H9 (cell line): ENCODE results near the gene GRIP2. TPM values are rescaled to one million over a fixed set of nuclear protein-coding genes. Genes with fewer than 3 reads are reported as not detected.

ENCODE experiments used
- DNase-seq: peaks from one replicate; pipeline ENCODE4 v3.0.0-alpha.2; 2017
- H2AFZ ChIP-seq: one replicate; pipeline ENCODE4 v1.6.1; 2013; ENCODE audit warnings: mild to moderate bottlenecking, low read length, control low read depth, moderate library complexity
- H2AK5ac ChIP-seq: 2 replicates; pipeline ENCODE4 v1.6.1; 2013; ENCODE audit warnings: low read length, control low read depth, mixed read lengths; ENCODE audit not compliant: insufficient read length
- H2BK120ac ChIP-seq: one replicate; pipeline ENCODE4 v1.6.1; 2013; ENCODE audit warnings: low read depth, mild to moderate bottlenecking, low read length, control low read depth, inconsistent platforms; ENCODE audit not compliant: poor library complexity, severe bottlenecking
- H2BK12ac ChIP-seq: 2 replicates; pipeline ENCODE4 v1.6.1; 2013; ENCODE audit warnings: low read length, control low read depth, mixed read lengths, low read depth; ENCODE audit not compliant: insufficient read length
- H2BK15ac ChIP-seq: 2 replicates; pipeline ENCODE4 v1.6.1; 2013; ENCODE audit warnings: low read depth, low read length, control low read depth
- H2BK20ac ChIP-seq: one replicate; pipeline ENCODE4 v1.6.1; 2013; ENCODE audit warnings: low read depth, mild to moderate bottlenecking, low read length, control low read depth, inconsistent platforms; ENCODE audit not compliant: poor library complexity, severe bottlenecking
- H2BK5ac ChIP-seq: 2 replicates; pipeline ENCODE4 v1.6.1; 2013; ENCODE audit warnings: low read length, control low read depth, mixed read lengths; ENCODE audit not compliant: insufficient read length
- H3K14ac ChIP-seq: 2 replicates; pipeline ENCODE4 v1.6.1; 2013; ENCODE audit warnings: low read length, control low read depth; ENCODE audit not compliant: insufficient read depth
- H3K18ac ChIP-seq: 2 replicates; pipeline ENCODE4 v1.6.1; 2013; ENCODE audit warnings: low read depth, mild to moderate bottlenecking, mixed read lengths, low read length, control low read depth; ENCODE audit not compliant: insufficient read length
- H3K23ac ChIP-seq: 2 replicates; pipeline ENCODE4 v1.6.1; 2013; ENCODE audit warnings: low read length, control low read depth, mixed read lengths, low read depth; ENCODE audit not compliant: insufficient read length
- H3K23me2 ChIP-seq: 2 replicates; pipeline ENCODE4 v1.6.1; 2013; ENCODE audit warnings: low read depth, mild to moderate bottlenecking, mixed read lengths, low read length, control low read depth; ENCODE audit not compliant: insufficient read length, poor library complexity, severe bottlenecking
- H3K27ac ChIP-seq: 2 replicates; pipeline ENCODE4 v1.5.1; 2013; ENCODE audit warnings: low read length, control low read depth, mixed read lengths, low read depth; ENCODE audit not compliant: insufficient read length
- H3K27me3 ChIP-seq: 2 replicates; pipeline ENCODE4 v1.6.1; 2013; ENCODE audit warnings: low read length, control low read depth, inconsistent platforms; ENCODE audit not compliant: insufficient read depth
- H3K4ac ChIP-seq: 2 replicates; pipeline ENCODE4 v1.6.1; 2013; ENCODE audit warnings: low read depth, mild to moderate bottlenecking, control low read depth, inconsistent platforms, low read length, moderate library complexity
- H3K4me1 ChIP-seq: 2 replicates; pipeline ENCODE4 v1.6.1; 2013; ENCODE audit warnings: low read length, control low read depth, inconsistent platforms; ENCODE audit not compliant: insufficient read depth
- H3K4me2 ChIP-seq: 2 replicates; pipeline ENCODE4 v1.6.1; 2013; ENCODE audit warnings: low read length, control low read depth, mixed read lengths; ENCODE audit not compliant: insufficient read length, insufficient read depth
- H3K56ac ChIP-seq: 2 replicates; pipeline ENCODE4 v1.6.1; 2013; ENCODE audit warnings: low read depth, mild to moderate bottlenecking, mixed read lengths, low read length, control low read depth; ENCODE audit not compliant: insufficient read length
- H3K79me1 ChIP-seq: 2 replicates; pipeline ENCODE4 v1.6.1; 2013; ENCODE audit warnings: low read depth, mild to moderate bottlenecking, moderate library complexity, low read length, control low read depth, inconsistent platforms; ENCODE audit not compliant: insufficient read depth, poor library complexity, severe bottlenecking
- H3K79me2 ChIP-seq: 2 replicates; pipeline ENCODE4 v1.6.1; 2013; ENCODE audit warnings: low read length, control low read depth, inconsistent platforms; ENCODE audit not compliant: insufficient read depth
- H3K9ac ChIP-seq: 2 replicates; pipeline ENCODE4 v1.6.1; 2013; ENCODE audit warnings: low read length, control low read depth, mixed read lengths; ENCODE audit not compliant: insufficient read length; ENCODE audit errors: extremely low read depth
- H3K9me3 ChIP-seq: one replicate; pipeline ENCODE4 v1.6.1; 2013; ENCODE audit warnings: low read depth, low read length, inconsistent platforms; ENCODE audit not compliant: control insufficient read depth
- H3T11ph ChIP-seq: one replicate; pipeline ENCODE4 v1.6.1; 2013; ENCODE audit warnings: mild to moderate bottlenecking, low read length, control low read depth, inconsistent platforms
- H4K20me1 ChIP-seq: one replicate; pipeline ENCODE4 v1.6.1; 2013; ENCODE audit not compliant: control insufficient read depth, insufficient read length, insufficient read depth
- H4K5ac ChIP-seq: 2 replicates; pipeline ENCODE4 v1.6.1; 2013; ENCODE audit warnings: low read depth, mild to moderate bottlenecking, mixed read lengths, low read length, control low read depth; ENCODE audit not compliant: insufficient read length
- H4K8ac ChIP-seq: replicated peaks from 2 replicates; pipeline ENCODE4 v1.6.1; 2013; ENCODE audit warnings: low read length, control low read depth, mixed read lengths, low read depth; ENCODE audit not compliant: insufficient read length
- H4K91ac ChIP-seq: 2 replicates; pipeline ENCODE4 v1.6.1; 2013; ENCODE audit warnings: low read depth, mild to moderate bottlenecking, moderate library complexity, mixed read lengths, low read length, control low read depth; ENCODE audit not compliant: insufficient read length
- H3K27ac Mint-ChIP-seq, 3 experiments: 2 replicates in 2 of 3; 3 replicates in 1 of 3; pipeline ENCODE4 v1.8.0; 2020 to 2021; ENCODE audit warnings: mixed read lengths in 3 of 3, mild to moderate bottlenecking in 1 of 3, moderate library complexity in 1 of 3
- H3K27me3 Mint-ChIP-seq: 2 replicates; pipeline ENCODE4 v1.8.0; 2021; ENCODE audit warnings: low read depth, mild to moderate bottlenecking, moderate library complexity, mixed read lengths
- H3K36me3 Mint-ChIP-seq, 3 experiments: 2 replicates in 2 of 3; 3 replicates in 1 of 3; pipeline ENCODE4 v1.8.0; 2020 to 2021; ENCODE audit warnings: low read depth in 3 of 3, mixed read lengths in 3 of 3; ENCODE audit not compliant: insufficient read depth in 1 of 3
- H3K4me1 Mint-ChIP-seq, 2 experiments: 2 replicates each; pipeline ENCODE4 v1.8.0; 2020; ENCODE audit warnings: mixed read lengths in 2 of 2
- H3K4me3 Mint-ChIP-seq, 2 experiments: 2 replicates in 1 of 2; 3 replicates in 1 of 2; pipeline ENCODE4 v1.8.0; 2020 to 2021; ENCODE audit warnings: mild to moderate bottlenecking in 2 of 2, mixed read lengths in 2 of 2, moderate library complexity in 1 of 2
- H3K9me3 Mint-ChIP-seq, 2 experiments: 2 replicates in 1 of 2; 3 replicates in 1 of 2; pipeline ENCODE4 v1.8.0; 2020; ENCODE audit warnings: mild to moderate bottlenecking in 2 of 2, mixed read lengths in 2 of 2, moderate library complexity in 1 of 2
- WGBS: extraction: QIAGEN DNeasy Blood & Tissue Kit; methylation state at CpG from one replicate; pipeline ENCODE4 v1.1.7; 2013; ENCODE audit warnings: missing lambda C conversion rate, low lambda C conversion rate, mixed read lengths; ENCODE audit not compliant: insufficient read length; ENCODE audit errors: extremely low coverage; 5-methylcytosine and 5-hydroxymethylcytosine counted together
- total RNA-seq: library from RNA; stranded (reverse); gene quantifications from 2 replicates; pipeline ENCODE4 v1.2.1, GENCODE V29; 2021
- TF ChIP-seq, protein P1 (sequence below): fragments of 200-600 bp; sonication (generic); conservative IDR thresholded peaks from 3 replicates; pipeline ENCODE4 v1.8.0; 2021; ENCODE audit warnings: antibody characterized with exemption, mild to moderate bottlenecking

The GRIP2 gene
- total RNA-seq, 1 experiment from 2014 or later = 3.1 TPM

DNA sequence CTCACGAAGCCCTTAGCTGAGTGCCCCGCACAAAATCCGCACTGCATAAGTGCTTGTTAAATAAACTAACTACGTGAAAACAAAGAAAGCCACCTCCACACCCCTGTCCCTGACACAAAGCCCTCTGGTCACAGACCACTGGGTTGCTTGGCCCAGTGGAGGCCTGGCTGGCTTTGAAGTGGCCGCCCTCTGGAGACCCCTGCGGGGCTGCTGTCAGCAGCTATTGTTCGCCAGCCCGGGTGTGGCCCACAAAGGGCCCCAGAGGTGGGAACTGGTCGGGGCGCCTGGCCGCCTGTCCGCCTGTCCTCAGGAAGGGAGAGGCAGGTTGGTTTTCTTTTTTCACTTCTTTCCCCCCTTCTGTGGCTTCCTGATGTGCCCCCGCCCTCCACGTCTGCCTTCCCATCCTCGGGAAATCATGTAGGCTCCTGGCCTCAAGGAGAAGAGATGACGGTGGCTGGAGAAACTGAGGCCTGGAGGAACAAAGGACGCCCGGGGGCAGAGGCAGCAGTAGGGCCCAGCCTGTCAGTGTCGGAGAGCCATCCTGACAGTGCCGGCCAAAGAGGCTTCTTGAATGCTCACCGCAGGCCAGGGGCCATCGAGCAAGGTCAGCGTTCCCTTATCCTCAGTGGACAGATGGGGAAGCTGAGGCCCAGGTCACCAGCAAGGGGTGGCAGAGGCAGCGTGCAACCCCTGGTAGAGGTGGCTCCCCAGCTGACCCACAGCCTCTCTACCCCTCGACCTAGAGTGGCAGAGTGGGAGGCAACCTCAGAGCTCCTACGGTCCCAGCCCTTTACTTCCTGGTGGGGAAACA is 76.6 kb downstream of the GRIP2 start:
- H2BK15ac ChIP-seq = no peak overlapping the region
- no peak overlapping the region for H3K4ac ChIP-seq
- H3K27ac ChIP-seq = no peak overlapping the region
- Mint-ChIP-seq H3K27ac (peak overlapping the region in 1 of 3 experiments; percentile 68; a peak in 2 of 7 replicates), H3K27me3 (no peaks in the 10 kb centered on the region), H3K4me1 (peaks cover 27 to 28% of the 10 kb centered on the region in 2 experiments), H3K36me3 (peaks cover 23 to 78% (median 42%) of the 10 kb centered on the region in 3 experiments; a peak in 6 of 7 replicates), H3K9me3 (no peaks in the 10 kb centered on the region), H3K4me3 (no peak overlapping the region)
- no peaks in the 10 kb centered on the region for H3K9me3 ChIP-seq
- no peak overlapping the region for H4K91ac ChIP-seq
- no peak overlapping the region for H3K56ac ChIP-seq
- no peak overlapping the region for H2BK20ac ChIP-seq
- H4K20me1 ChIP-seq = no peaks in the 10 kb centered on the region
- H4K5ac ChIP-seq = no peak overlapping the region
- H3K79me2 ChIP-seq = no peaks in the 10 kb centered on the region
- H3K27me3 ChIP-seq = no peaks in the 10 kb centered on the region
- TF ChIP-seq, protein P1, sequence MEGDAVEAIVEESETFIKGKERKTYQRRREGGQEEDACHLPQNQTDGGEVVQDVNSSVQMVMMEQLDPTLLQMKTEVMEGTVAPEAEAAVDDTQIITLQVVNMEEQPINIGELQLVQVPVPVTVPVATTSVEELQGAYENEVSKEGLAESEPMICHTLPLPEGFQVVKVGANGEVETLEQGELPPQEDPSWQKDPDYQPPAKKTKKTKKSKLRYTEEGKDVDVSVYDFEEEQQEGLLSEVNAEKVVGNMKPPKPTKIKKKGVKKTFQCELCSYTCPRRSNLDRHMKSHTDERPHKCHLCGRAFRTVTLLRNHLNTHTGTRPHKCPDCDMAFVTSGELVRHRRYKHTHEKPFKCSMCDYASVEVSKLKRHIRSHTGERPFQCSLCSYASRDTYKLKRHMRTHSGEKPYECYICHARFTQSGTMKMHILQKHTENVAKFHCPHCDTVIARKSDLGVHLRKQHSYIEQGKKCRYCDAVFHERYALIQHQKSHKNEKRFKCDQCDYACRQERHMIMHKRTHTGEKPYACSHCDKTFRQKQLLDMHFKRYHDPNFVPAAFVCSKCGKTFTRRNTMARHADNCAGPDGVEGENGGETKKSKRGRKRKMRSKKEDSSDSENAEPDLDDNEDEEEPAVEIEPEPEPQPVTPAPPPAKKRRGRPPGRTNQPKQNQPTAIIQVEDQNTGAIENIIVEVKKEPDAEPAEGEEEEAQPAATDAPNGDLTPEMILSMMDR = no peak
- H3K79me1 ChIP-seq = no peaks in the 10 kb centered on the region
- no peak overlapping the region for H2BK120ac ChIP-seq
- no peak overlapping the region for H3T11ph ChIP-seq
- peak; percentile 73 for DNase-seq
- no peaks in the 10 kb centered on the region for H3K23me2 ChIP-seq
- no peak overlapping the region for H2BK12ac ChIP-seq
- H2BK5ac ChIP-seq = no peak overlapping the region
- no peak overlapping the region for H3K23ac ChIP-seq
- H3K4me2 ChIP-seq = no peak overlapping the region
- no peak overlapping the region for H3K9ac ChIP-seq
- H2AFZ ChIP-seq = no peak overlapping the region
- H2AK5ac ChIP-seq = no peak overlapping the region
- H3K14ac ChIP-seq = no peak overlapping the region; the same call in 1 of the 2 replicates
- H3K18ac ChIP-seq = no peak overlapping the region
- H3K4me1 ChIP-seq = no peaks in the 10 kb centered on the region
- H4K8ac ChIP-seq = no peak overlapping the region
- no CpG with 5 or more reads among the region's 26 CpGs for WGBS
